Putamen (tissue), 1 donor: ENCODE data around the gene RPS6KA2.
A peak's percentile ranks its signal among the peaks of the same experiment; 100 is the strongest.
"Not testable (repeated sequence)": the region's sequence is repeated elsewhere in the genome, so short reads cannot be mapped to it uniquely, and the experiment has no call there.

ENCODE experiments used
- DNase-seq: peaks from one replicate; pipeline ENCODE4 v3.0.0-alpha.2; 2016; ENCODE audit warnings: low spot score

RPS6KA2 gene

GRCh38 chr6:166397849-166398248 is 229.2 kb downstream of the RPS6KA2 start:
- DNase-seq = no peak

DNA sequence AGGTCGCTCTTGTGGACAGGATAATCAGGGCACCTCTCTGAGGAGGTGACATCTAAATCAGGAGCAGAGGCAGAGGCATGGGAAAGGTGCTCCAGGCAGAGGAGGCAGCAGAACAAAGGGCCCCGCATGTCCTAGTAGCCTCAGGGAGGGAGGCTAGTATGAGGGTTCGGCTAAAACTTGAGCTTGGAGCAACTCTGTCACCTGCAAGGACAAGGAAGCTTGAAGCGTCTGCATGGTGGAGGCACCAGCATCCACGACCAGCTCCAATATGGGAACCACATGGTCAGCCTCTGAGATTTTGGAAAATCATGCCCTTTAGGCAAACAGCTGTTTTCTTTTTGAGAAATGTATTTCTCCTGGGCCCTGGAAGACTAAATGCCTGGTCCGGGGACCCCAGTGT is 231.3 kb downstream of the RPS6KA2 start:
- no peak for DNase-seq

- DNase-seq = no peak
Measured at GRCh38 chr6:166395351-166395750, 231.7 kb downstream of the RPS6KA2 start.

DNA sequence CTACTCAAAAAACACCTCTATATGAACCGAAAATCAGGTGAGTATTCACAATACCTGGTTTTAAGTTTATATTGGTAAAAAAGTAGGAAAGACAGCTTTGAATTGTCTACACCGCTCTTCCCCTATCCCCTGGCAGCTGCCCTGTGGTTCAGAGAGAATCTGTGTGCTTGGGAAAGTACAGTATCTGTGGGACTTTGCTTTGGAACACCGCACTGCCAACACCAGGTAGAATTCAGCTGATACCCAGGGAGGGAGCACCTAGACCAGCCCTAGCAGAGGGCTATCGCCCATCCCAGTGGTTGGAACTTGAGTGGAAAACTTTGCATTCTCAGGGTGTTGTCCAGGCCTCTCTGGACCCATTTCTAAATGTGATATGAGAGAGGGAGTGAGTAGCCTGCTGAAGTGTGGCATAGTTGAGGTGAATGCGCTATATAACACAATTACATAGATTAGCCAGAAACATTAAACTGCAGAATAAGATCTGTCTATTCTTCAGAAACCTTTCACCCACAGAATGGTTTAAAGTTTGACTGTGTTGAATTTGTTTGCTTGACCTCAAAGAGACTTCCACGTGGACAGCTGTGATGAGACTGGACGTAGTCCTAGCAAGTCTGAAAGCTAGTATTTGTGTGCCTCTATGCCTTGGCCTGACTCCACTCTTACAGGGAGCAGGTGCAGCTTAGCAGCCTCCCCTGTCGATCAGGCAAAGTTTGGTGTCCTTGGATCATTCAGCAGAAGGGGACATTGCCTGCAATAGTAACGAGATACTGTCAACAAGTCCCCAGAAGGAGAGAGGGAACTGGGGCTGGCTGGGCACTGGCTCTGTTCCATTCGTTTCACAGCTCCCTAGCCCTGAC is 232.8 kb downstream of the RPS6KA2 start:
- no peak for DNase-seq

- DNase-seq = no peak
Measured at GRCh38 chr6:166393535-166393823, 233.6 kb downstream of the RPS6KA2 start.

GRCh38 chr6:166392755-166393534 is 234.1 kb downstream of the RPS6KA2 start:
- DNase-seq = not testable (repeated sequence)

GRCh38 chr6:166389119-166389518 is 237.9 kb downstream of the RPS6KA2 start:
- DNase-seq = no peak

GRCh38 chr6:166388290-166389004 is 238.6 kb downstream of the RPS6KA2 start:
- no peak for DNase-seq

DNA sequence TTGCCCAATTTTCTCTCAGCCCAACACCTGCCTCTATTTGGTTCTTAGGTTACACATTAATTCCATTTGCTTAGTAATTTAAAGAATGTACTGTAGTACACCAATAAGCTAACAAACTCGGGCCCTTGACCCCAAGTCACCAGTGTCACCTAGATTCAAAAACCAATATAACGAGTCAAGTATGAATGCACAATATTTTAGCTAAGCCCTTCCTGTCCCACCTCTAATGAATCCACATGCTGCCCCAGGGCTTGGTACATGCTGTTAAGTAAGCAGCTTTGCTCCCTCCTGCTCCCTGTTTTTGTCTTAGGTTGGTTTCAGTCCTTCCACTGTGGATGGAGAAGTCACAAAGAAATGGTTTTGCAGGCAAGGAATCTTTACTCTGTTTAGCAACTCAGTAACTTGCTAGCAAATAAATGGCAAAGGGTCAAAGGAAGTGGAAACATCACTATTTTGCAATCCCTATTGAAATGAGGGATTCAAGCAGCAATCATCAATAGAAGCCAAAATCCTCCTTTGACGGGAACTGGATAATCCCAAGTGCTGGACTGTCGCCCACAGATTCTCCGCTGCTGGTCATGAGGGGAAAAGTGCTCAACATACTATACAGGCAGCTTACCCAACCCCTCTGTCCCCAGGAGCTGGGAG is 239.3 kb downstream of the RPS6KA2 start:
- no peak for DNase-seq

GRCh38 chr6:166387098-166387497 is 240.0 kb downstream of the RPS6KA2 start:
- DNase-seq = not testable (repeated sequence)

DNA sequence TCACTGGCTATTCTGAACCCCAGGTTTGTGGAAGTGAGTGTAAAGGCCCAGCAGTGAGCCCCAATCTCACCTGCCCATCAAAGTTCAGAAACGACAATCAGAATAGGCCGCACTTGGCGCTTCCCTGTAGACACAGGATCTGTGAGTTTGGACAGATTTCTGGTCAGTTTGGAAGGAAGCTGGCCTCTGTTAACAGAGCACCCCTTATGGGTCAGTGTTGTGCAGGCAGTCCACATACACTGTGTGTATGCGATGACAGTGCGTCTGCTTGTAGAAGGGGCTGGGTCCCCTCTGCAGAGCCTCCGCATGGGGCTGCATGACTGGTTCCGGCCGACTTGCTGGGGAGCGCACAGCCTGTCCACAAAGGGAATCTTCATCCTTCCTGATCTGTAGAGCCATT is 240.9 kb downstream of the RPS6KA2 start:
- DNase-seq = no peak

DNA sequence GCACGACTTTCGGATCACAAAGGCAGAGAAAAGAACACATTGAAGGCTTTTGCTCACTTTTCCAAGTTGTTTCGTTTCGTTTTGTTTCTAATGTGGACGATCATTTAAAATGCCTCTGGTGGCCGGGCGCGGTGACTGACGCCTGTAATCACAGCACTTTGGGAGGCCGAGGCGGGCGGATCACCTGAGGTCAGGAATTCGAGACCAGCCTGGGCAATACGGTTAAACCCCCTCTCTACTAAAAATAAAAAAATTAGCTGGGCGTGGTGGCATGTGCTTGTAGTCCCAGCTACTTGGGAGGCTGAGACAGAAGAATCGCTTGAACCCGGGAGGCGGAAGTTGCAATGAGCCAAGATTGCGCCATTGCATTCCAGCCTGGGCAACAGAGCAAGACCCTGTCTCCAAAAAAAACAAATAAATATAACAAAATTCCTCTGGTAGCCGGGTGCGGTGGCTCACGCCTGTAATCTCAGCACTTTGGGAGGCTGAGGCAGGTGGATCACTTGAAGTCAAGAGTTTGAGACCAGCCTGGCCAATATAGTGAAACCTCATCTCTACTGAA is 243.2 kb downstream of the RPS6KA2 start:
- not testable (repeated sequence) for DNase-seq

DNA sequence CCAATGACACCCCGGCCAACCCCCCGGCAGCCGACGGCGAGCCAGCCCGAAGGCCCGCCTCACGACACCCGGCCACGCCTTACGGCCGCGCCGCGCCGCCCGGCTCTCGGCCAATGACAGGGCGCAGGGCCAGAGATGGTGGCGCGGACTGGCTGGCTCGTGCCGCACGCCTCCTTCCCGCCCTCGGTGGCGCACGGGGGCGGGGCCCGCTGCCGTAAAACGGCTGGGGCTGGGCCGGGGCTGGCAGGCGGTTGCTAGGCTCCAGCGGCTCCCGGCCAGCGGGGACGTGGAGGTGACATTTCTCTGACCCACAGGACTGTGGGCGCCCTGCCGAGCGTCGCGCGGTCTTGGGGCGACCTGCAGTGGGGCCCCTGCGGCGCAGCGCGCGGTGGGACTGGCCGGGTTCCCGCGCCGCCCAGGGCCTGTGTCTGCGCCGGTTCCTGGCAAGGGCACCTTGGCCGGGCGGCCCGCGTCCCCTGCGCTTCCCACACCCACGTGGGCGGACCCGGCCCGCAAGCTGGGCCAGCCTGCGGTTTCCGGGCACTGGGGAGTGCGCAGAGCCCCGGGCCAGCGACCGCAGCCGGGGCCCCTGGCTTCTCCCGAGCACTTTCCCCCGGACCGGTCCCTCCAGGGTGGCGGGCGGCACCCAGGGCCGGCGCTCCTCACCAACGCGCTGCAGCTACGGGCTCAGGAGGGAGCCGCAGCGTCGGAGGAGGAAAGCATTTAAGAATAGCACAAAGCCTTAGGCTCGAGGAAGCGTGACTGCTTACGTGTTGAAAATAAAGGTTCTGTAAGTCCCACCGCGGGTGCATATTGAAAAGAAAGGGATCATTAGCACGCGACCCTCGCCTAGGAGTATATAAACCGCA is 243.9 kb downstream of the RPS6KA2 start, which contains the start of gene MPC1:
Gene MPC1 (minus strand): TSS at position 8 of the 869 bp plus-strand sequence. CDS start 64 bp downstream, outside the sequence.
- DNase-seq = peak; percentile 97

DNA sequence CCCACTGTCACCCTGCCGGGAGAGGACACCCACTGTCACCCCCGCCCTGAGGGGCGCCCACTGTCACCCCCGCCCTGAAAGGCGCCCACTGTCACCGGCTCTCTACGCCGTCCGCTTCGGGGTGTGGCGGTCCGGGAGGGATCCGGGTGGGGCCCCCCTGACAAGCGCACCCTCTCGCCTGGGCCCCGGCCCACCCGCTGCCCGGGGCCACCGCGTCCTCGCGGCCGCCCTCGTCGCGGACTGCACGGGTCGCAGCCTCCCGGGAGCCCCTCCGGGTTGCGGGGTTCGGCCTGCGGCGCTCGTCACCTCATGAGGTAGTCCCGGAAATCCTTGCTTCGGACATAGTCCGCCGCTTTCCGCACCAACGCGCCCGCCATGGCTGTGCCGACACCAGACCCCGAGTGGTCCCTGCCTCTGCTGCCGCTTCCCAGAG is 244.5 kb downstream of the RPS6KA2 start:
- DNase-seq = no peak

DNA sequence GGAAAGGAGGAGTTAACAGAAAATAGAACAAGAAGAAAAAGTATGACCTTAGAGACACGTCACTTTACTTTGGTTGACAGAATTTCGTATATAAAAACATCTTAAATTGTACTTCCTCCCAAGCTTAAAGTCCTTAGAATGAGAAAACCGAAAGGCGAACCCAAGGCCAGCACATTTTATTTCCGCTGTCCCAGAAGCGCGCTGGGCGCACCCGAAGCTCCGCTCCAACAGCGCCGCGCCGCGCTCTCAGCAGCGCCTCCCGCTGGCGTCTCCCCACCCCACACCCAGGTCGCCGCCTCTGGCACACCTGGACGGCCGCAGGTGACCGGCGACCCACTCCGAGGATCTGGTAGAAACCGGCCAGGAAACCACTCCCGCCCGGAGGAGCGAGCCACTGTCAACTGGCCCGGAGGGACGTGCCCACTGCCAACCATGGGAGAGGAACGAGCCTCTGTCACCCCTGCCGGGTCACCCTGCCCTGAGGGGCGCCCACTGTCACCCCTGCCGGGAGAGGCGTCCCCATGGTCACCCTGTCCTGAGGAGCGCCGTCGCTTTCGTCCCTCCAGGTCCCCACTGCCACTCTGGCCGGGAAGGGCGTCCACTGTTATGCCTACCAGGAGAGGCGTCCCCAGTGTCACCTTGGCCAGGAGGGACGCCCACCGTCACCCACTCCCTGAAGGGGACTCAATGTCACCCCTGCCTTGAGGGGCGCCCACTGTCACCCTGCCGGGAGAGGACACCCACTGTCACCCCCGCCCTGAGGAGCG is 245.1 kb downstream of the RPS6KA2 start:
- peak; percentile 45 for DNase-seq

DNA sequence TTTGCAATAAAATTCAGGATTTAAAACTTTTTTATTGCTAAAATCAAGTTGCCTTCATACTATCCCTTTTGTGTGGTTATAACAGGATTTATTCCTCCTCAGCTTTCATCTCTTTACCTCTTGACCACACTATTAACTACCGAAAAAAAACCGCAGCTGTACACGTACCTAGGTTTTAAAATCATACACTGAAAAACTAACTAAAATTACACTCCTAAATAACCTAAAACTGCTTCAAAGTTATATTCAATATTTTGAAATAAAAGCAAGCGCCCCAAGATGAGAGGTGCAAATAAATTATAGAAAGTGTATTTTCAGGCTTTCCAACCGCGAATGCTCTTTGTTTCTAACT is 245.7 kb downstream of the RPS6KA2 start:
- DNase-seq = no peak

DNA sequence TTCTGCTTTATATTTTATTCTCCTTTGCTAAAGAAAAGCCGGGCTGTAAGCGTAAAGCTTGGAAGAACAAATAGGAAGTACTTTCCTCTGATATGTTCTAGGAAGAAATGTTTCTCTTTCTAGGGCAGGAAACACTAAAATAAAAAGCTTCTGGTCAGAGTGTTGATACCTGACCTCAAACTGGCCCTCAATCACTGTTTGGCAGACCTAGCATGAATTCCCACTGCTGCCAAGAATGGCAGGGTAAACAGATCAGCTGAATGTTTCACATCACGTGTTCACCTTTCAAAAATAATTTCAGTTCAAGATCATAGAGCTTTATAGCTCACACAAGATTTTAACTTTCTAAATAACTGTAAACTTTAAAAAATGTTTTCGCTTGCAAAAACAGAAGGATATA is 247.3 kb downstream of the RPS6KA2 start:
- no peak for DNase-seq

GRCh38 chr6:166379103-166379586 is 247.9 kb downstream of the RPS6KA2 start:
- DNase-seq = no peak

GRCh38 chr6:166377721-166378120 is 249.3 kb downstream of the RPS6KA2 start:
- DNase-seq = no peak

GRCh38 chr6:166375013-166375412 is 252.0 kb downstream of the RPS6KA2 start:
- DNase-seq = no peak
